Neural progenitor cell (in vitro differentiated cells): ENCODE data around the gene ZFP69B.

Experiments
- CTCF ChIP-seq: fragments of 200-600 bp; sonication (generic); IDR thresholded peaks from 2 replicates; pipeline ENCODE4 v1.5.1; 2017; ENCODE audit warnings: antibody characterized with exemption, mild to moderate bottlenecking
- EZH2 ChIP-seq: fragments of 200-600 bp; sonication (generic); IDR thresholded peaks from 2 replicates; pipeline ENCODE4 v1.6.1; 2017; ENCODE audit warnings: antibody characterized with exemption, mild to moderate bottlenecking, moderate library complexity
- EZH2phosphoT487 ChIP-seq: fragments of 200-600 bp; sonication (generic); IDR thresholded peaks from 2 replicates; pipeline ENCODE4 v1.6.1; 2017; ENCODE audit warnings: antibody characterized with exemption

GRCh38 chr1:40454873-40455272, 4.6 kb downstream of the ZFP69B start:
- TF ChIP-seq CTCF, result no peak
- no peak for TF ChIP-seq EZH2
- TF ChIP-seq EZH2phosphoT487, result no peak
